Gastroesophageal sphincter (tissue), 3 donors: ENCODE data around the gene BNIPL.

Experiments used
- POLR2A ChIP-seq, 2 donors: fragments of 450-650 bp; IDR thresholded peaks; one replicate each; pipeline ENCODE4 v1.6.1; 2017; ENCODE audit warnings: antibody characterized with exemption in 2 of 2, mild to moderate bottlenecking in 2 of 2, moderate library complexity in 1 of 2
- POLR2AphosphoS5 ChIP-seq: sonication (generic); formaldehyde crosslinking; IDR thresholded peaks from one replicate; pipeline ENCODE4 v1.6.1; 2017; ENCODE audit warnings: antibody characterized with exemption
- TF ChIP-seq, protein P1 (sequence below), 4 experiments: fragments of 200-600 bp in 2 of 4; fragments of 450-650 bp in 2 of 4; sonication (generic) in 1 of 4; IDR thresholded peaks; one replicate each; pipeline ENCODE4 v1.5.1; 2017 to 2019; ENCODE audit warnings: antibody characterized with exemption in 4 of 4, mild to moderate bottlenecking in 2 of 4, moderate library complexity in 2 of 4

DNA sequence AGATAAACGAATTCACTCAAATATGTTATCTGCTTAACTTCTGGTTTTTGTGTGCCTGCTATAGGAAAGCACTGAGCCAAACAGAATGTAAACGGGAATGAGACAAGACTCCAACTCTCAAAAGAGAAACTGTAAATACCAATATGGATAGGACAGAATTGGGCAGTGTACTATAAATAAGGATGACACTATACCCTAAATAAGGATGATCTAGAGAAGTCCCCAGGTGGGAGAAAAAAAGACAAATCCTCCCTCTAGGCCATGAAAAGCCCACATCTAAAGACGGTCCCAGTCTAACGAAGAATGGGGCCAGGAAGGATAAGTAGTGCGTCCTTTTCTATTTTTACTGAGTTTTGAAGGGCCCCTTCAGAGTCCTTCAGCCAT is 32.7 kb downstream of the BNIPL start:
- TF ChIP-seq, protein P1, sequence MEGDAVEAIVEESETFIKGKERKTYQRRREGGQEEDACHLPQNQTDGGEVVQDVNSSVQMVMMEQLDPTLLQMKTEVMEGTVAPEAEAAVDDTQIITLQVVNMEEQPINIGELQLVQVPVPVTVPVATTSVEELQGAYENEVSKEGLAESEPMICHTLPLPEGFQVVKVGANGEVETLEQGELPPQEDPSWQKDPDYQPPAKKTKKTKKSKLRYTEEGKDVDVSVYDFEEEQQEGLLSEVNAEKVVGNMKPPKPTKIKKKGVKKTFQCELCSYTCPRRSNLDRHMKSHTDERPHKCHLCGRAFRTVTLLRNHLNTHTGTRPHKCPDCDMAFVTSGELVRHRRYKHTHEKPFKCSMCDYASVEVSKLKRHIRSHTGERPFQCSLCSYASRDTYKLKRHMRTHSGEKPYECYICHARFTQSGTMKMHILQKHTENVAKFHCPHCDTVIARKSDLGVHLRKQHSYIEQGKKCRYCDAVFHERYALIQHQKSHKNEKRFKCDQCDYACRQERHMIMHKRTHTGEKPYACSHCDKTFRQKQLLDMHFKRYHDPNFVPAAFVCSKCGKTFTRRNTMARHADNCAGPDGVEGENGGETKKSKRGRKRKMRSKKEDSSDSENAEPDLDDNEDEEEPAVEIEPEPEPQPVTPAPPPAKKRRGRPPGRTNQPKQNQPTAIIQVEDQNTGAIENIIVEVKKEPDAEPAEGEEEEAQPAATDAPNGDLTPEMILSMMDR (IDR thresholded peaks at IDR 0.05) = no peak
- TF ChIP-seq POLR2A (IDR thresholded peaks at IDR 0.05) (no peak), POLR2AphosphoS5 (no peak)
